ENCODE results near the gene TOR1A.
"Not testable (repeated sequence)": the region's sequence is repeated elsewhere in the genome, so short reads cannot be mapped to it uniquely, and the experiment has no call there.

The TOR1A gene

DNA sequence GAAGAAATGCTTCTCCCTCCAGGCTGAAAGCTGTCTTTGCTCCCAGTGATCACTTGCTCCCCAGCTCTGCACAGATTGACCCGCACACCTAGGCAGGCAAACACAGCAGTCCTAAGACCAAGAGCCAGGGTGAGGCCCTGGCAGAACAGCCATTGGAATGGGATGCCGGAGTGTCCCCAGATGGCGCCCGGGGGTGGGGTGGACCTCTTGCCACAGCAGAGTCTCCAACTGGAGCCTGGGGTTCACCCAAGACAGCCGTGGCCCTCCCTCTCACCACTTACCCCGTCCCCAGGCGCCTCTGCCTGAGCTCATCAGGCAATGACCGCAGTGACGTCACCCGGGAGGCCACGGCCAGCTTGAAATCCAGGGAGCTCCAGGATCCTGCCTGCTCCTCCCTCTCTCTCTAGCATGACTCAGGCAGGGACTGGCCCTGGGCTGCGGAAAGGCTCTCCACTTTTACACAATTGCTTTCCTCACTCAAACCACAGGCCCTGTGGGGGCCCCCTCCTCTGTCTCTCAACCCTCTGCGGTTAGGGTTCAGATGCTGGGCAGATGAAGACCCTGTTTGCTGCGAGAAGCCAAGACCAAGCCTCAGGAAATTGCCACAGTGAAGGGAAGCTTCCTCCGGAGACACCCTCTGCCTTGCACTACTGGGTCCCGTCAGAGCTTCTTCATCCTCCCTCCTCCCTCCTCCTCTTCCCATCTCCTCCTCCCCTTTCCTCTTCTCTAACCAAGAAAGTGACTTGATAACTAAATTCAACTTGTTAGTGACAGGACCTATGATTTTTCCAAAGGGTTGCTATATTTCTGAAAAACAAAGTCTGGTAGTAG is 46.8 kb downstream of the TOR1A start:
- TF ChIP-seq, protein P1, sequence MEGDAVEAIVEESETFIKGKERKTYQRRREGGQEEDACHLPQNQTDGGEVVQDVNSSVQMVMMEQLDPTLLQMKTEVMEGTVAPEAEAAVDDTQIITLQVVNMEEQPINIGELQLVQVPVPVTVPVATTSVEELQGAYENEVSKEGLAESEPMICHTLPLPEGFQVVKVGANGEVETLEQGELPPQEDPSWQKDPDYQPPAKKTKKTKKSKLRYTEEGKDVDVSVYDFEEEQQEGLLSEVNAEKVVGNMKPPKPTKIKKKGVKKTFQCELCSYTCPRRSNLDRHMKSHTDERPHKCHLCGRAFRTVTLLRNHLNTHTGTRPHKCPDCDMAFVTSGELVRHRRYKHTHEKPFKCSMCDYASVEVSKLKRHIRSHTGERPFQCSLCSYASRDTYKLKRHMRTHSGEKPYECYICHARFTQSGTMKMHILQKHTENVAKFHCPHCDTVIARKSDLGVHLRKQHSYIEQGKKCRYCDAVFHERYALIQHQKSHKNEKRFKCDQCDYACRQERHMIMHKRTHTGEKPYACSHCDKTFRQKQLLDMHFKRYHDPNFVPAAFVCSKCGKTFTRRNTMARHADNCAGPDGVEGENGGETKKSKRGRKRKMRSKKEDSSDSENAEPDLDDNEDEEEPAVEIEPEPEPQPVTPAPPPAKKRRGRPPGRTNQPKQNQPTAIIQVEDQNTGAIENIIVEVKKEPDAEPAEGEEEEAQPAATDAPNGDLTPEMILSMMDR (IDR thresholded peaks at IDR 0.05; ENCODE audit: low read depth, low read length): no peak
- peak; percentile 99 for DNase-seq (ENCODE audit: low read depth in 2 of 2)
- peak overlapping the region in 1 of 2 donors; percentile 11 for H3K4me3 ChIP-seq (replicated peaks in 1 of 2; ENCODE audit: low read depth in 2 of 2, low read length in 2 of 2)

DNA sequence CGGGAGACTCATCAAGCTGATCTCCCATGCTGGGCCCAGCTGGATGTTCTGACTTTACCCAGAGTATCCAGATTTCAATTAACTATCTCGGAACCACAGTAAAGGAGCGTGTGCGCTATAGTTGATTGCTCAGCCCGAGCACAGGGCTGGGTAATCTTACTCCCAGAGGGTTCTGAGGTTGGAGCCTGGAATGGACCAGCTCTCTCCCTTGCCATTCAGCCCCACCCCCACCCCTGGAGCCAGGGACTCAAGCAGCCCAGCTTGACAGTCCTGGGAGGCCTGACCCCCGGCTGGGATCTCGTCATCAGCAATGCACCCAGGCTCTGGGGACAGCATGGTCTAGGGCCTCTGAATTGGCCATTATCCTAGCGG is 47.4 kb downstream of the TOR1A start:
- TF ChIP-seq, protein P1 (IDR thresholded peaks at IDR 0.05; ENCODE audit: low read depth, low read length): no peak
- DNase-seq (ENCODE audit: low read depth in 2 of 2): peak; percentile 60 to 64
- peak overlapping the region in 1 of 2 donors; percentile 11 for H3K4me3 ChIP-seq (replicated peaks in 1 of 2; ENCODE audit: low read depth in 2 of 2, low read length in 2 of 2)

DNA sequence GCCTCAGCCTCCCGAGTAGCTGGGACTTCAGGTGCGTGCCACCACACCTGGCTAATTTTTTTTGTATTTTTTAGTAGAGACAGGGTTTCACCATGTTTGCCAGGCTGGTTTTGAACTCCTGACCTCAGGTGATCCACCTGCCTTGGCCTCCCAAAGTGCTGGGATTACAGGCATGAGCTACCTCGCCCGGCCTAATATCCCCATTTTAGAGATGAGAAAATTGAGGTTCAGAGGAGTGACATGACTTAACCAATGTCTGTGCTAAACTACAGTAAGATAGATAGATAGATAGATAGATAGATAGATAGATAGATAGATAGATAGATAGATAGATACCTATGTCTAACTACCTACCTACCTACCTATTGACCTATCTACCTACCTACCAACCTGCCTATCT is 47.8 kb downstream of the TOR1A start:
- DNase-seq (ENCODE audit: low read depth in 2 of 2); H3K4me3 ChIP-seq (replicated peaks in 1 of 2; ENCODE audit: low read depth in 2 of 2, low read length in 2 of 2): not testable (repeated sequence)

DNA sequence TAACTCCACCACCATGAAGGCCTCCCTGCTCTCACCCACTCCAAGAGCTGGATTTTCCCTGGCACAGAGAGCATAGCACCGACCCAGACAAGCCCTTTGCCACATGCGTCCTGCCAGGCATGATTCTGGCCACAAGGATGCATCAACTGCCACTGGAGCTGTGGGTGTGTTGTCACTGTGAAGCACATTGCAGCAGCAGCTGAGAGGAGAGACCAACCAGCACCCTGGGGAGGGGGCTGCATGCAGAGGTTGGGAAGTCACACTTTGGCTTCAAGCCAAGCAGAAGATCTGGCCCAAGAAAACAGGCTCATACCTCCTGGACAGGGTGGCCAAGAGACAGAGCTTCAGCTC is 48.5 kb downstream of the TOR1A start:
- no peak for DNase-seq (ENCODE audit: low read depth in 2 of 2)
- no peak overlapping the region for H3K4me3 ChIP-seq (replicated peaks in 1 of 2; ENCODE audit: low read depth in 2 of 2, low read length in 2 of 2)
- TF ChIP-seq, protein P1 (IDR thresholded peaks at IDR 0.05; ENCODE audit: low read depth, low read length): no peak

DNA sequence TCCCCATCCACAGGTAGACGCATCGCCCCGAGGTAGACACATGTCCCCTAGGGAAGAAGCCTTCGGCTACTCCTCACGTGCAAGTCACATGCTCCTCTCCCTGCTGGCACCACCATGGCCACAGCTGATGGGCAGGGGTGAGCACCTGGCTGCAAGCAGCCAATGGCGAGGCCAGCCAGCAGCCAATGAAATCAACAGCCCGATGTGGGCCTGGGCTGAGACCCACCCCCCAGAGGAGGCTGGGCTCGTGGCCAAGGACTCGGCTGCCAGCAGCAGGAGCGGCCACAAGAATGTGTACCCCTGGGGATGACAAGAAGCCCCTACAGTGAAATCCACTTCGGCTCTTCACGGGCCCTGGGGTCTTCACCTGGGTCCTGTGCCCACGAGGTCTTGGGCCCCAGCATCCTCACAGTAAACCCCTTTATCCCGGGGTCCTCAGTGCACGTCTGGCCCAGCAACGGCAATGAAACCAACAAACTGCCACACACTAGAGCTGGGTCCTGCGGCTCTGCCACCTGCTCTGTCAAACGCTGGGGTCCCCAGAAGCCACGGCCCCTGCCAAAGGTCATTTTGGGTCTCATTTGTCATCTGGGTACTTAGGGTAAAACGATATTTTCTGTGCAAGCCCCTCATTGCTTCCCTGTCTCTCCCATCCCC is 49.0 kb downstream of the TOR1A start:
- DNase-seq (ENCODE audit: low read depth in 2 of 2): no peak
- H3K4me3 ChIP-seq (replicated peaks in 1 of 2; ENCODE audit: low read depth in 2 of 2, low read length in 2 of 2): no peak overlapping the region
- TF ChIP-seq, protein P1 (IDR thresholded peaks at IDR 0.05; ENCODE audit: low read depth, low read length): no peak

DNA sequence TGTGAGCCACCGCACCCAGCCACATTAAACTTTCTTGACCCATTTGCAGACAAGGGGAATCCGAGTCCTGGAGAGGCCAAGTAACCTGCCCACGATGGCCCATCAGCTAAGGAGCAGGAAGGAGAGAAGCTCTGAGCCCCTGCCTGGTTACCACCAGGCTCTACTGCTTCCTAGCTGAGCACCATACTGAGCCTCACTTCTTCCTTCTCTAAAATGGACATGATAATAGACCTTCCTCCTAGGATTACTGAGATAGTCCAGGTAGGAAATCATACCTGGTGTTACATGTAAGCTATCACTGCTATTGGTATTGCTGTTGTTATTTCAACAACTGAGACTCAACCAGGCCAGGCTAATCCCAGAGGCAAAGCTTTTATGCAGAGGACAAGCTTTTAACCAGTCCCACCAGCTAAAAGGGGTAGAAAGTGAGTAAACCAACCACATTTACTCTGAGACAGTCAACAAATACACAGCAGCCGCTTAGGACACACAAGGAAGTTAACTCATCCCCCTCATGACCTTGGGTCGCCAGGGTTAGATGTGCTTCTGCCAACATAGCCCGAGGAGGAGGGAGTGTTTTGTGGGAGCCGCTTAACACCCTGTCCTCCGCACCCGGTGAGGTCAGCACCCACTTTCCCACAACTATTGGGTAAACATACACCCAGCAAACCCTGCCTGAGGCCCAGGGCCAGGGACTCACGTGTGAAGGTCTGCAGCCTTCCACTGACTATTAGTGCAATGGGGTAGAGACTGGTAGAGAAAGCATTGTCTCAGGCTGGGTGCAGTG is 50.5 kb downstream of the TOR1A start:
- no peak overlapping the region for H3K4me3 ChIP-seq (replicated peaks in 1 of 2; ENCODE audit: low read depth in 2 of 2, low read length in 2 of 2)
- peak; percentile 77 to 83 for DNase-seq (ENCODE audit: low read depth in 2 of 2)
- TF ChIP-seq, protein P1 (IDR thresholded peaks at IDR 0.05; ENCODE audit: low read depth, low read length): no peak

DNA sequence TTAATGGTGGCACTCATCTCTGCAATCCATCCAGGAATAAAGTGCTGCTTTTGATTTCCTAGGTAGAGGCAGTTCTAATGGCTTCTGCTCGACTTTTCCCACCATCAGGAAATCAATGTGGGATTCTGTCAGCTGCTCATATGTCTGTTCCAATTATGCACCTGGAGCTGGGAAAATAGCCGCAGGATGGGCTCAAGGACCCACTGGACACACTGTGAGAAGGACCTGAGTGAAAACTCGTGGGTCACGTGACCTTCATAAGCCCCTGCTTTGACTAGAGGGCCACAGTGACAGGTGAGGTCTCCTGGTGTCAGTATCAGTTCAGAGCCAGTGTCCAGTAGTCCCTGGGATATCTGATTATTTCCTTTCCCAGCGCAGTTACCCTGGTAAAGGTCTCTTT is 53.2 kb downstream of the TOR1A start:
- DNase-seq (ENCODE audit: low read depth in 2 of 2): no peak
- no peak overlapping the region for H3K4me3 ChIP-seq (replicated peaks in 1 of 2; ENCODE audit: low read depth in 2 of 2, low read length in 2 of 2)
- TF ChIP-seq, protein P1 (IDR thresholded peaks at IDR 0.05; ENCODE audit: low read depth, low read length): no peak

All from cardiac fibroblast (primary cell).